Measurements from ENCODE around the gene HDAC11.

DNA sequence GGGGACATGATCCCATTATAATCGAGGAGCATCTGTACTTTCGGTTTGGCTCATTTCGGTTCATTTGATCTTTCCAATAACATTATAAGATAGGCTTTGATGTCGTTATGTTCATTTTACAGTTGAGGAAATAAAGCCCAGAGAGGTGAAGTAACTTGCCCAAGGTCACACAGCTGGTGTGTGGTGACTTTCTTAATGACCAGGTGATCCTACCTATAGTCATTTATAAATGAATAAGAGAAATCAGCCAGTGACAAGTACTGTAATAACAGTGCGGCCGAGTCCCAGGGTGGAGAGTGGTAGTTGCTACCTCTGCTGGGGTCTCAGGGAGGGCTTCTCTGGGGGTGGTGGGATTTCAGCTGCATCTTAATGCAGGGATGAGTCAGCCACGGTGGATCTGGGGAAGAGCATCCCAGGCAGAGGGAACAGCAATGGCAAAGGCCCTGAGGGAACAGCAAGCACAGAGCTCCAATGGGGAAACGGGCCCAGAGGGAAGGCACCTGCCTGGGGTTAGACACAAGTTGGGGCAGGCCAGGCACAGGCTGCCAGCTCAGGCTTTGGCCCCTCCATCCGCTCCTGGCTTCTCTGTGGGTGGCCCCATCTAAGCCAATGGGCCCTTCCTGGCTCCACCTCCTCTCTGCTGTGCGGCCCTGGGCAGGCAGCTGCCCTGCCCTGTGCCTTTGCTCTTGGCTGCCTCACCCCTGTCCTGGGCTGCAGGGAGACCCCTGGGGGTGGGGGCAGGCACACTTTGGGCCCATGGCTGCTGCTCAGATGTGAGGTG lies 67.7 kb downstream of the HDAC11 start:
- TF ChIP-seq, protein P1, sequence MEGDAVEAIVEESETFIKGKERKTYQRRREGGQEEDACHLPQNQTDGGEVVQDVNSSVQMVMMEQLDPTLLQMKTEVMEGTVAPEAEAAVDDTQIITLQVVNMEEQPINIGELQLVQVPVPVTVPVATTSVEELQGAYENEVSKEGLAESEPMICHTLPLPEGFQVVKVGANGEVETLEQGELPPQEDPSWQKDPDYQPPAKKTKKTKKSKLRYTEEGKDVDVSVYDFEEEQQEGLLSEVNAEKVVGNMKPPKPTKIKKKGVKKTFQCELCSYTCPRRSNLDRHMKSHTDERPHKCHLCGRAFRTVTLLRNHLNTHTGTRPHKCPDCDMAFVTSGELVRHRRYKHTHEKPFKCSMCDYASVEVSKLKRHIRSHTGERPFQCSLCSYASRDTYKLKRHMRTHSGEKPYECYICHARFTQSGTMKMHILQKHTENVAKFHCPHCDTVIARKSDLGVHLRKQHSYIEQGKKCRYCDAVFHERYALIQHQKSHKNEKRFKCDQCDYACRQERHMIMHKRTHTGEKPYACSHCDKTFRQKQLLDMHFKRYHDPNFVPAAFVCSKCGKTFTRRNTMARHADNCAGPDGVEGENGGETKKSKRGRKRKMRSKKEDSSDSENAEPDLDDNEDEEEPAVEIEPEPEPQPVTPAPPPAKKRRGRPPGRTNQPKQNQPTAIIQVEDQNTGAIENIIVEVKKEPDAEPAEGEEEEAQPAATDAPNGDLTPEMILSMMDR (IDR thresholded peaks at IDR 0.05), result no peak
- no peak for TF ChIP-seq POLR2A (IDR thresholded peaks at IDR 0.05)
